ENCODE data around the gene ZNF80. TPM values are rescaled to one million over a fixed set of nuclear protein-coding genes. Genes with fewer than 3 reads are reported as not detected.

The ZNF80 gene
- polyA plus RNA-seq, 1 donor (not counting 4 experiments of a cell fraction or from before 2014, with no cell fraction given): not detected

- Histone ChIP-seq H3K4me2 (ENCODE audit: control insufficient read depth, extremely low read depth, insufficient read depth, low read depth, low read length) (no peak overlapping the region), H3K27me3 (ENCODE audit: control insufficient read depth, extremely low read depth, insufficient read depth, low read length) (no peaks in the 10 kb centered on the region), H3K9ac (ENCODE audit: control insufficient read depth, extremely low read depth, insufficient read depth, low read length) (no peak overlapping the region), H4K20me1 (ENCODE audit: control insufficient read depth, extremely low read depth, insufficient read depth, low read length) (no peaks in the 10 kb centered on the region), H3K4me3 (ENCODE audit: control insufficient read depth in 2 of 3, extremely low read depth in 1 of 3, insufficient read depth in 2 of 3, low read depth in 1 of 3, low read length in 3 of 3) (no peak overlapping the region), H2AFZ (ENCODE audit: control insufficient read depth, low read length) (no peak overlapping the region), H3K79me2 (ENCODE audit: control insufficient read depth, insufficient read depth, low read length) (no peaks in the 10 kb centered on the region), H3K4me1 (ENCODE audit: control insufficient read depth, extremely low read depth, insufficient read depth, low read length) (no peaks in the 10 kb centered on the region), H3K36me3 (ENCODE audit: control insufficient read depth in 2 of 2, extremely low read depth in 1 of 2, insufficient read depth in 2 of 2, low read length in 2 of 2) (no peaks in the 10 kb centered on the region), H3K9me1 (ENCODE audit: control insufficient read depth, extremely low read depth, insufficient read depth, low read length) (no peaks in the 10 kb centered on the region), H3K27ac (ENCODE audit: control insufficient read depth, insufficient read depth, low read length) (no peak overlapping the region), H3K9me3 (ENCODE audit: control insufficient read depth, low read depth, low read length) (no peaks in the 10 kb centered on the region)
- no peak for FAIRE-seq
- no peak for TF ChIP-seq CTCF (optimal IDR thresholded peaks at IDR 0.05 in 1 of 3, IDR thresholded peaks at IDR 0.05 in 1 of 3, conservative IDR thresholded peaks at IDR 0.05 in 1 of 3; ENCODE audit: extremely low read depth in 1 of 3, insufficient read depth in 2 of 3, low read length in 3 of 3)
- no peak for TF ChIP-seq EZH2 (IDR thresholded peaks at IDR 0.05; ENCODE audit: low read length)
- DNase-seq (ENCODE audit: low read depth, low spot score): no peak
- dilution Hi-C loops (cut with MboI; ENCODE audit: extremely low pct_ligation_motif_present, low sequenced_read_pairs): no loop called here
Measured at GRCh38 chr3:114226313-114226712, 11.1 kb downstream of the ZNF80 start.

GRCh38 chr3:114223143-114223542 lies 14.2 kb downstream of the ZNF80 start:
- Histone ChIP-seq H3K36me3 (ENCODE audit: control insufficient read depth in 2 of 2, extremely low read depth in 1 of 2, insufficient read depth in 2 of 2, low read length in 2 of 2) (no peaks in the 10 kb centered on the region), H3K9ac (ENCODE audit: control insufficient read depth, extremely low read depth, insufficient read depth, low read length) (no peak overlapping the region), H2AFZ (ENCODE audit: control insufficient read depth, low read length) (no peak overlapping the region), H3K4me1 (ENCODE audit: control insufficient read depth, extremely low read depth, insufficient read depth, low read length) (no peaks in the 10 kb centered on the region), H3K27me3 (ENCODE audit: control insufficient read depth, extremely low read depth, insufficient read depth, low read length) (no peaks in the 10 kb centered on the region), H3K79me2 (ENCODE audit: control insufficient read depth, insufficient read depth, low read length) (no peaks in the 10 kb centered on the region), H4K20me1 (ENCODE audit: control insufficient read depth, extremely low read depth, insufficient read depth, low read length) (no peaks in the 10 kb centered on the region), H3K9me3 (ENCODE audit: control insufficient read depth, low read depth, low read length) (no peaks in the 10 kb centered on the region), H3K9me1 (ENCODE audit: control insufficient read depth, extremely low read depth, insufficient read depth, low read length) (no peaks in the 10 kb centered on the region), H3K4me2 (ENCODE audit: control insufficient read depth, extremely low read depth, insufficient read depth, low read depth, low read length) (no peak overlapping the region), H3K4me3 (ENCODE audit: control insufficient read depth in 2 of 3, extremely low read depth in 1 of 3, insufficient read depth in 2 of 3, low read depth in 1 of 3, low read length in 3 of 3) (no peak overlapping the region), H3K27ac (ENCODE audit: control insufficient read depth, insufficient read depth, low read length) (no peak overlapping the region)
- TF ChIP-seq EZH2 (IDR thresholded peaks at IDR 0.05; ENCODE audit: low read length): no peak
- no peak for TF ChIP-seq CTCF (optimal IDR thresholded peaks at IDR 0.05 in 1 of 3, IDR thresholded peaks at IDR 0.05 in 1 of 3, conservative IDR thresholded peaks at IDR 0.05 in 1 of 3; ENCODE audit: extremely low read depth in 1 of 3, insufficient read depth in 2 of 3, low read length in 3 of 3)
- dilution Hi-C loops (cut with MboI; ENCODE audit: extremely low pct_ligation_motif_present, low sequenced_read_pairs): no loop called here
- DNase-seq (ENCODE audit: low read depth, low spot score) (no peak), FAIRE-seq (no peak)

Data from keratinocyte (primary cell).